KMS-11 (cell line): ENCODE results near the gene CFAP47.

Experiments used
- H2AFZ ChIP-seq: fragments of 200-600 bp; sonication (generic); 2 replicates; pipeline ENCODE4 v1.6.1; 2016; ENCODE audit warnings: antibody characterized with exemption, mixed run types, low read depth
- H3K27ac ChIP-seq: fragments of 200-600 bp; sonication (generic); 2 replicates; pipeline ENCODE4 v1.6.1; 2016; ENCODE audit warnings: mild to moderate bottlenecking, mixed run types
- H3K27me3 ChIP-seq: fragments of 200-600 bp; sonication (generic); 2 replicates; pipeline ENCODE4 v1.6.1; 2017; ENCODE audit warnings: mild to moderate bottlenecking, low read depth, mixed run types, moderate library complexity; ENCODE audit not compliant: insufficient read depth
- H3K36me3 ChIP-seq: fragments of 200-600 bp; sonication (generic); 2 replicates; pipeline ENCODE4 v1.6.1; 2017; ENCODE audit warnings: mild to moderate bottlenecking, mixed run types; ENCODE audit not compliant: insufficient read depth
- H3K4me1 ChIP-seq: fragments of 200-600 bp; sonication (generic); 2 replicates; pipeline ENCODE4 v1.6.1; 2016; ENCODE audit warnings: mild to moderate bottlenecking, low read depth, mixed run types; ENCODE audit not compliant: poor library complexity, severe bottlenecking
- H3K4me2 ChIP-seq: fragments of 200-600 bp; sonication (generic); 2 replicates; pipeline ENCODE4 v1.7.0; 2016; ENCODE audit warnings: mild to moderate bottlenecking, mixed run types
- H3K4me3 ChIP-seq: fragments of 200-600 bp; sonication (generic); IDR thresholded peaks from 2 replicates; pipeline ENCODE4 v1.6.1; 2017; ENCODE audit warnings: low read depth, low read length, mixed read lengths; ENCODE audit not compliant: insufficient read depth
- H3K79me2 ChIP-seq: fragments of 200-600 bp; sonication (generic); 2 replicates; pipeline ENCODE4 v1.6.1; 2016; ENCODE audit warnings: low read depth, mixed run types; ENCODE audit not compliant: insufficient read depth
- H3K9ac ChIP-seq: fragments of 200-600 bp; sonication (generic); 2 replicates; pipeline ENCODE4 v1.6.1; 2016; ENCODE audit warnings: mild to moderate bottlenecking, mixed run types
- H4K20me1 ChIP-seq: fragments of 200-600 bp; sonication (generic); 2 replicates; pipeline ENCODE4 v1.6.1; 2016; ENCODE audit warnings: mild to moderate bottlenecking, mixed run types; ENCODE audit not compliant: insufficient read depth
- CTCF ChIP-seq: fragments of 200-600 bp; sonication (generic); conservative IDR thresholded peaks from 2 replicates; pipeline ENCODE4 v1.6.1; 2017; ENCODE audit warnings: low read depth, mild to moderate bottlenecking, antibody characterized with exemption, low read length, moderate library complexity, mixed read lengths

CFAP47 gene

GRCh38 chrX:36344301-36344700 lies 424.8 kb downstream of the CFAP47 start:
- Histone ChIP-seq H3K36me3 (no peaks in the 10 kb centered on the region), H3K27me3 (no peaks in the 10 kb centered on the region), H3K9ac (no peak overlapping the region), H3K79me2 (no peaks in the 10 kb centered on the region), H3K4me2 (no peak overlapping the region), H4K20me1 (no peaks in the 10 kb centered on the region), H2AFZ (no peak overlapping the region), H3K4me1 (no peaks in the 10 kb centered on the region), H3K4me3 (no peak overlapping the region), H3K27ac (no peak overlapping the region)
- no peak for TF ChIP-seq CTCF

GRCh38 chrX:36348509-36348908 lies 429.0 kb downstream of the CFAP47 start:
- H3K4me2 ChIP-seq: no peak overlapping the region
- no peak overlapping the region for H3K4me3 ChIP-seq
- no peaks in the 10 kb centered on the region for H4K20me1 ChIP-seq
- no peaks in the 10 kb centered on the region for H3K79me2 ChIP-seq
- H2AFZ ChIP-seq: no peak overlapping the region
- no peak overlapping the region for H3K27ac ChIP-seq
- no peaks in the 10 kb centered on the region for H3K36me3 ChIP-seq
- no peak for TF ChIP-seq CTCF
- no peaks in the 10 kb centered on the region for H3K27me3 ChIP-seq
- H3K9ac ChIP-seq: no peak overlapping the region
- no peaks in the 10 kb centered on the region for H3K4me1 ChIP-seq

GRCh38 chrX:36357855-36358254 lies 438.3 kb downstream of the CFAP47 start:
- Histone ChIP-seq H4K20me1 (no peaks in the 10 kb centered on the region), H3K4me3 (no peak overlapping the region), H3K9ac (no peak overlapping the region), H3K27me3 (no peaks in the 10 kb centered on the region), H3K36me3 (no peaks in the 10 kb centered on the region), H3K79me2 (no peaks in the 10 kb centered on the region), H3K4me1 (no peaks in the 10 kb centered on the region), H3K27ac (no peak overlapping the region), H3K4me2 (no peak overlapping the region), H2AFZ (no peak overlapping the region)
- TF ChIP-seq CTCF: no peak

- no peak for TF ChIP-seq CTCF
- Histone ChIP-seq H3K79me2 (no peaks in the 10 kb centered on the region), H3K27ac (no peak overlapping the region), H3K4me1 (no peaks in the 10 kb centered on the region), H3K4me3 (no peak overlapping the region), H2AFZ (no peak overlapping the region), H3K27me3 (no peaks in the 10 kb centered on the region), H3K9ac (no peak overlapping the region), H3K36me3 (no peaks in the 10 kb centered on the region), H3K4me2 (no peak overlapping the region), H4K20me1 (no peaks in the 10 kb centered on the region)
These were observed 444.7 kb downstream of the CFAP47 start for GRCh38 chrX:36364262-36364661.

- no peak overlapping the region for H3K27ac ChIP-seq
- H3K4me3 ChIP-seq: no peak overlapping the region
- H2AFZ ChIP-seq: no peak overlapping the region
- TF ChIP-seq CTCF: no peak
- H3K4me1 ChIP-seq: no peaks in the 10 kb centered on the region
- no peak overlapping the region for H3K9ac ChIP-seq
- H3K27me3 ChIP-seq: no peaks in the 10 kb centered on the region
- no peaks in the 10 kb centered on the region for H4K20me1 ChIP-seq
- no peak overlapping the region for H3K4me2 ChIP-seq
- H3K79me2 ChIP-seq: no peaks in the 10 kb centered on the region
- H3K36me3 ChIP-seq: no peaks in the 10 kb centered on the region
These were observed 464.0 kb downstream of the CFAP47 start for GRCh38 chrX:36383495-36383894.
